H9 (cell line): ENCODE results near the gene CCDC30. TPM values are rescaled to one million over a fixed set of nuclear protein-coding genes. Genes with fewer than 3 reads are reported as not detected.

ENCODE experiments used
- DNase-seq: peaks from one replicate; pipeline ENCODE4 v3.0.0-alpha.2; 2017
- H2AFZ ChIP-seq: one replicate; pipeline ENCODE4 v1.6.1; 2013; ENCODE audit warnings: mild to moderate bottlenecking, low read length, control low read depth, moderate library complexity
- H2AK5ac ChIP-seq: 2 replicates; pipeline ENCODE4 v1.6.1; 2013; ENCODE audit warnings: low read length, control low read depth, mixed read lengths; ENCODE audit not compliant: insufficient read length
- H2BK120ac ChIP-seq: one replicate; pipeline ENCODE4 v1.6.1; 2013; ENCODE audit warnings: low read depth, mild to moderate bottlenecking, low read length, control low read depth, inconsistent platforms; ENCODE audit not compliant: poor library complexity, severe bottlenecking
- H2BK12ac ChIP-seq: 2 replicates; pipeline ENCODE4 v1.6.1; 2013; ENCODE audit warnings: low read length, control low read depth, mixed read lengths, low read depth; ENCODE audit not compliant: insufficient read length
- H2BK15ac ChIP-seq: 2 replicates; pipeline ENCODE4 v1.6.1; 2013; ENCODE audit warnings: low read depth, low read length, control low read depth
- H2BK20ac ChIP-seq: one replicate; pipeline ENCODE4 v1.6.1; 2013; ENCODE audit warnings: low read depth, mild to moderate bottlenecking, low read length, control low read depth, inconsistent platforms; ENCODE audit not compliant: poor library complexity, severe bottlenecking
- H2BK5ac ChIP-seq: 2 replicates; pipeline ENCODE4 v1.6.1; 2013; ENCODE audit warnings: low read length, control low read depth, mixed read lengths; ENCODE audit not compliant: insufficient read length
- H3K14ac ChIP-seq: 2 replicates; pipeline ENCODE4 v1.6.1; 2013; ENCODE audit warnings: low read length, control low read depth; ENCODE audit not compliant: insufficient read depth
- H3K18ac ChIP-seq: 2 replicates; pipeline ENCODE4 v1.6.1; 2013; ENCODE audit warnings: low read depth, mild to moderate bottlenecking, mixed read lengths, low read length, control low read depth; ENCODE audit not compliant: insufficient read length
- H3K23ac ChIP-seq: 2 replicates; pipeline ENCODE4 v1.6.1; 2013; ENCODE audit warnings: low read length, control low read depth, mixed read lengths, low read depth; ENCODE audit not compliant: insufficient read length
- H3K23me2 ChIP-seq: 2 replicates; pipeline ENCODE4 v1.6.1; 2013; ENCODE audit warnings: low read depth, mild to moderate bottlenecking, mixed read lengths, low read length, control low read depth; ENCODE audit not compliant: insufficient read length, poor library complexity, severe bottlenecking
- H3K27ac ChIP-seq: 2 replicates; pipeline ENCODE4 v1.5.1; 2013; ENCODE audit warnings: low read length, control low read depth, mixed read lengths, low read depth; ENCODE audit not compliant: insufficient read length
- H3K27me3 ChIP-seq: 2 replicates; pipeline ENCODE4 v1.6.1; 2013; ENCODE audit warnings: low read length, control low read depth, inconsistent platforms; ENCODE audit not compliant: insufficient read depth
- H3K4ac ChIP-seq: 2 replicates; pipeline ENCODE4 v1.6.1; 2013; ENCODE audit warnings: low read depth, mild to moderate bottlenecking, control low read depth, inconsistent platforms, low read length, moderate library complexity
- H3K4me1 ChIP-seq: 2 replicates; pipeline ENCODE4 v1.6.1; 2013; ENCODE audit warnings: low read length, control low read depth, inconsistent platforms; ENCODE audit not compliant: insufficient read depth
- H3K4me2 ChIP-seq: 2 replicates; pipeline ENCODE4 v1.6.1; 2013; ENCODE audit warnings: low read length, control low read depth, mixed read lengths; ENCODE audit not compliant: insufficient read length, insufficient read depth
- H3K56ac ChIP-seq: 2 replicates; pipeline ENCODE4 v1.6.1; 2013; ENCODE audit warnings: low read depth, mild to moderate bottlenecking, mixed read lengths, low read length, control low read depth; ENCODE audit not compliant: insufficient read length
- H3K79me1 ChIP-seq: 2 replicates; pipeline ENCODE4 v1.6.1; 2013; ENCODE audit warnings: low read depth, mild to moderate bottlenecking, moderate library complexity, low read length, control low read depth, inconsistent platforms; ENCODE audit not compliant: insufficient read depth, poor library complexity, severe bottlenecking
- H3K79me2 ChIP-seq: 2 replicates; pipeline ENCODE4 v1.6.1; 2013; ENCODE audit warnings: low read length, control low read depth, inconsistent platforms; ENCODE audit not compliant: insufficient read depth
- H3K9ac ChIP-seq: 2 replicates; pipeline ENCODE4 v1.6.1; 2013; ENCODE audit warnings: low read length, control low read depth, mixed read lengths; ENCODE audit not compliant: insufficient read length; ENCODE audit errors: extremely low read depth
- H3K9me3 ChIP-seq: one replicate; pipeline ENCODE4 v1.6.1; 2013; ENCODE audit warnings: low read depth, low read length, inconsistent platforms; ENCODE audit not compliant: control insufficient read depth
- H3T11ph ChIP-seq: one replicate; pipeline ENCODE4 v1.6.1; 2013; ENCODE audit warnings: mild to moderate bottlenecking, low read length, control low read depth, inconsistent platforms
- H4K20me1 ChIP-seq: one replicate; pipeline ENCODE4 v1.6.1; 2013; ENCODE audit not compliant: control insufficient read depth, insufficient read length, insufficient read depth
- H4K5ac ChIP-seq: 2 replicates; pipeline ENCODE4 v1.6.1; 2013; ENCODE audit warnings: low read depth, mild to moderate bottlenecking, mixed read lengths, low read length, control low read depth; ENCODE audit not compliant: insufficient read length
- H4K8ac ChIP-seq: replicated peaks from 2 replicates; pipeline ENCODE4 v1.6.1; 2013; ENCODE audit warnings: low read length, control low read depth, mixed read lengths, low read depth; ENCODE audit not compliant: insufficient read length
- H4K91ac ChIP-seq: 2 replicates; pipeline ENCODE4 v1.6.1; 2013; ENCODE audit warnings: low read depth, mild to moderate bottlenecking, moderate library complexity, mixed read lengths, low read length, control low read depth; ENCODE audit not compliant: insufficient read length
- H3K27ac Mint-ChIP-seq, 3 experiments: 2 replicates in 2 of 3; 3 replicates in 1 of 3; pipeline ENCODE4 v1.8.0; 2020 to 2021; ENCODE audit warnings: mixed read lengths in 3 of 3, mild to moderate bottlenecking in 1 of 3, moderate library complexity in 1 of 3
- H3K27me3 Mint-ChIP-seq: 2 replicates; pipeline ENCODE4 v1.8.0; 2021; ENCODE audit warnings: low read depth, mild to moderate bottlenecking, moderate library complexity, mixed read lengths
- H3K36me3 Mint-ChIP-seq, 3 experiments: 2 replicates in 2 of 3; 3 replicates in 1 of 3; pipeline ENCODE4 v1.8.0; 2020 to 2021; ENCODE audit warnings: low read depth in 3 of 3, mixed read lengths in 3 of 3; ENCODE audit not compliant: insufficient read depth in 1 of 3
- H3K4me1 Mint-ChIP-seq, 2 experiments: 2 replicates each; pipeline ENCODE4 v1.8.0; 2020; ENCODE audit warnings: mixed read lengths in 2 of 2
- H3K4me3 Mint-ChIP-seq, 2 experiments: 2 replicates in 1 of 2; 3 replicates in 1 of 2; pipeline ENCODE4 v1.8.0; 2020 to 2021; ENCODE audit warnings: mild to moderate bottlenecking in 2 of 2, mixed read lengths in 2 of 2, moderate library complexity in 1 of 2
- H3K9me3 Mint-ChIP-seq, 2 experiments: 2 replicates in 1 of 2; 3 replicates in 1 of 2; pipeline ENCODE4 v1.8.0; 2020; ENCODE audit warnings: mild to moderate bottlenecking in 2 of 2, mixed read lengths in 2 of 2, moderate library complexity in 1 of 2
- CTCF ChIP-seq: fragments of 200-600 bp; sonication (generic); conservative IDR thresholded peaks from 3 replicates; pipeline ENCODE4 v1.8.0; 2021; ENCODE audit warnings: antibody characterized with exemption, mild to moderate bottlenecking
- WGBS: extraction: QIAGEN DNeasy Blood & Tissue Kit; methylation state at CpG from one replicate; pipeline ENCODE4 v1.1.7; 2013; ENCODE audit warnings: missing lambda C conversion rate, low lambda C conversion rate, mixed read lengths; ENCODE audit not compliant: insufficient read length; ENCODE audit errors: extremely low coverage; 5-methylcytosine and 5-hydroxymethylcytosine counted together
- total RNA-seq: library from RNA; stranded (reverse); gene quantifications from 2 replicates; pipeline ENCODE4 v1.2.1, GENCODE V29; 2021

Gene CCDC30
- total RNA-seq, 1 experiment from 2014 or later: 1.8 TPM

- H3K27ac Mint-ChIP-seq: no peak overlapping the region
- H2BK15ac ChIP-seq: no peak overlapping the region
- no peak overlapping the region for H3K56ac ChIP-seq
- no peaks in the 10 kb centered on the region for H3K27me3 ChIP-seq
- H3K23ac ChIP-seq: no peak overlapping the region
- H3K9ac ChIP-seq: no peak overlapping the region
- no CpG with 5 or more reads among the region's 4 CpGs for WGBS
- H3K9me3 Mint-ChIP-seq: no peaks in the 10 kb centered on the region
- no peak overlapping the region for H3K4me3 Mint-ChIP-seq
- H3K36me3 Mint-ChIP-seq: peaks cover 23 to 59% (median 54%) of the 10 kb centered on the region in 3 experiments
- H4K8ac ChIP-seq: no peak overlapping the region
- no peak overlapping the region for H4K91ac ChIP-seq
- H3K27ac ChIP-seq: no peak overlapping the region
- no peak overlapping the region for H2AFZ ChIP-seq
- H4K5ac ChIP-seq: no peak overlapping the region
- no peaks in the 10 kb centered on the region for H3K27me3 Mint-ChIP-seq
- no peak overlapping the region for H2BK5ac ChIP-seq
- DNase-seq: no peak
- H3K4ac ChIP-seq: no peak overlapping the region
- H3K14ac ChIP-seq: no peak overlapping the region
- no peaks in the 10 kb centered on the region for H3K4me1 ChIP-seq
- no peak overlapping the region for H3K18ac ChIP-seq
- no peaks in the 10 kb centered on the region for H4K20me1 ChIP-seq
- no peak overlapping the region for H3K4me2 ChIP-seq
- no peaks in the 10 kb centered on the region for H3K9me3 ChIP-seq
- no peak overlapping the region for H2BK12ac ChIP-seq
- H3K4me1 Mint-ChIP-seq: peaks cover 50 to 56% of the 10 kb centered on the region in 2 experiments
- H3K79me1 ChIP-seq: peaks cover 6% of the 10 kb centered on the region
- no peak overlapping the region for H2BK20ac ChIP-seq
- H3K79me2 ChIP-seq: peaks cover 74% of the 10 kb centered on the region
- H3T11ph ChIP-seq: no peak overlapping the region
- H2AK5ac ChIP-seq: no peak overlapping the region
- no peak overlapping the region for H2BK120ac ChIP-seq
- TF ChIP-seq CTCF: no peak
- no peaks in the 10 kb centered on the region for H3K23me2 ChIP-seq
Observed at GRCh38 chr1:42691157-42691498, 228.0 kb downstream of the CCDC30 start.
